GM12878 (cell line): Measurements from ENCODE around the gene C16orf96. TPM values are rescaled to one million over a fixed set of nuclear protein-coding genes. Genes with fewer than 3 reads are reported as not detected.

Experiments used
- ATAC-seq: fragments of 200-7000 bp; cut with Tn5 transposase; 3 replicates; pipeline ENCODE4 v1.9.1; 2020; ENCODE audit warnings: mild to moderate bottlenecking, moderate library complexity
- BruUV-seq: library from RNA; stranded (reverse); fragments of 400-500 nt; replicated peaks from 2 replicates; lab custom pipeline; 2021; lab: Mats Ljungman, UMichigan
- CTCF ChIA-PET: fragments of 300-600 bp; sonication (Branson Sonifier 250); formaldehyde crosslinking; extraction: SDS; loops from one replicate; lab custom pipeline; 2021; ENCODE audit warnings: inconsistent platforms; lab: Yijun Ruan, JAX
- POLR2A ChIA-PET: fragments of 350-600 bp; formaldehyde crosslinking; extraction: SDS; loops from one replicate; lab custom pipeline; 2021; ENCODE audit warnings: inconsistent platforms; lab: Charles Lee
- RAD21 ChIA-PET: fragments of 300-600 bp; sonication (Branson Sonifier 250); formaldehyde crosslinking; loops from one replicate; lab custom pipeline; 2023; ENCODE audit warnings: antibody characterized with exemption; ENCODE audit not compliant: unreplicated experiment; lab: Charles Lee
- SMC1A ChIA-PET: fragments of 300-600 bp; sonication (Branson Sonifier 250); formaldehyde crosslinking; loops from one replicate; lab custom pipeline; 2023; ENCODE audit not compliant: unreplicated experiment, uncharacterized antibody; lab: Charles Lee
- DNase-seq: peaks from one replicate; pipeline ENCODE4 v3.0.0-alpha.2; 2011; ENCODE audit warnings: low read depth, low spot score
- FAIRE-seq: peaks from 3 replicates; lab custom pipeline; 2011; peaks lifted over from hg19 to GRCh38; lab: Jason Lieb, UNC
- H2AFZ ChIP-seq: 2 replicates; pipeline ENCODE4 v1.6.0; 2011; ENCODE audit warnings: low read depth, low read length, control low read depth; ENCODE audit not compliant: control insufficient read depth
- H3K27ac ChIP-seq: 2 replicates; pipeline ENCODE4 v1.5.1; 2011; ENCODE audit warnings: control low read depth; ENCODE audit not compliant: control insufficient read depth, insufficient read depth
- H3K27me3 ChIP-seq, 2 experiments: replicated peaks in 1 of 2; 2 replicates each; pipeline versions ENCODE4 v1.6.0 to v1.6.1; 2011; ENCODE audit warnings: low read length in 1 of 2; ENCODE audit not compliant: control insufficient read depth in 2 of 2, insufficient read depth in 2 of 2
- H3K36me3 ChIP-seq, 2 experiments: 2 replicates each; pipeline ENCODE4 v1.5.1; 2011; ENCODE audit warnings: low read length in 1 of 2; ENCODE audit not compliant: control insufficient read depth in 2 of 2, insufficient read depth in 2 of 2
- H3K4me1 ChIP-seq: 2 replicates; pipeline ENCODE4 v1.6.1; 2011; ENCODE audit warnings: mild to moderate bottlenecking, low read length, moderate library complexity, mixed read lengths; ENCODE audit not compliant: control insufficient read depth, insufficient read depth
- H3K4me2 ChIP-seq: 2 replicates; pipeline ENCODE4 v1.6.0; 2011; ENCODE audit warnings: control low read depth; ENCODE audit not compliant: control insufficient read depth, insufficient read depth
- H3K4me3 ChIP-seq: fragments of 200-600 bp; sonication (generic); 2 replicates; pipeline ENCODE4 v1.5.1; 2016
- H3K79me2 ChIP-seq: 2 replicates; pipeline ENCODE4 v1.6.0; 2011; ENCODE audit warnings: low read length; ENCODE audit not compliant: control insufficient read depth, insufficient read depth
- H3K9ac ChIP-seq: 2 replicates; pipeline ENCODE4 v1.8.0; 2011; ENCODE audit warnings: low read length, control low read depth, mixed read lengths; ENCODE audit not compliant: control insufficient read depth, insufficient read depth
- H3K9me3 ChIP-seq: replicated peaks from 3 replicates; pipeline ENCODE4 v1.5.1; 2011; ENCODE audit warnings: mild to moderate bottlenecking, low read length; ENCODE audit not compliant: control insufficient read depth, insufficient read depth
- H4K20me1 ChIP-seq: 2 replicates; pipeline ENCODE4 v1.6.0; 2011; ENCODE audit not compliant: control insufficient read depth, insufficient read depth
- BCL11A ChIP-seq: IDR thresholded peaks from 2 replicates; pipeline ENCODE4 v1.6.1; 2011; ENCODE audit warnings: low read depth, low read length
- FOXK2 ChIP-seq: fragments of 450-650 bp; IDR thresholded peaks from 2 replicates; pipeline ENCODE4 v1.6.1; 2017; ENCODE audit warnings: mild to moderate bottlenecking, moderate library complexity
- POLR2AphosphoS2 ChIP-seq: IDR thresholded peaks from 2 replicates; pipeline ENCODE4 v1.6.1; 2011; ENCODE audit warnings: low read depth, mild to moderate bottlenecking, low read length, improper control_type of control experiment, moderate library complexity
- SUZ12 ChIP-seq: fragments of 200-600 bp; sonication (generic); IDR thresholded peaks from one replicate; pipeline ENCODE4 v1.6.1; 2018; ENCODE audit warnings: antibody characterized with exemption, mild to moderate bottlenecking; ENCODE audit not compliant: unreplicated experiment
- WGBS: methylation state at CpG from one replicate; pipeline ENCODE4 v1.1.6; 2016; ENCODE audit warnings: low lambda C conversion rate; ENCODE audit not compliant: insufficient replicate concordance, insufficient coverage; ENCODE audit errors: missing lambda C conversion rate; 5-methylcytosine and 5-hydroxymethylcytosine counted together
- in situ Hi-C: fragments of 300-500 bp; cut with MboI; formaldehyde crosslinking; loops from 9 replicates; pipeline ENCODE4 v1.14.3; 2018; ENCODE audit warnings: mixed read lengths
- intact Hi-C: fragments of 100-400 bp; cut with micrococcal nuclease; formaldehyde crosslinking; loops from one replicate; pipeline ENCODE4 v1.14.2; 2022; ENCODE audit not compliant: unreplicated experiment
- polyA plus RNA-seq, 11 experiments: library from polyadenylated mRNA; depleted of rRNA in 4 of 11; unstranded in 6 of 11; stranded (reverse) in 5 of 11; fragments of >200 nt; fragmentation: Nextera tagmentation in 4 of 11; fragmentation: Illumina TruSeq in 1 of 11; extraction: Ambion mirVana in 4 of 11; extraction: Trizol in 1 of 11; gene quantifications; 1 replicate in 1 of 11; 2 replicates in 10 of 11; pipeline versions ENCODE4 v1.2.1 to v1.2.3, GENCODE V29; 2011 to 2016; ENCODE audit warnings: inconsistent platforms in 2 of 11, missing spikeins in 2 of 11, low read depth in 1 of 11
- total RNA-seq, 4 experiments: library from RNA; depleted of rRNA in 3 of 4; stranded (reverse); fragments of >200 nt in 3 of 4; fragmentation: Illumina TruSeq in 1 of 4; extraction: Trizol in 1 of 4; gene quantifications; 2 replicates each; pipeline versions ENCODE4 v1.2.1 to v1.2.3, GENCODE V29; 2013 to 2021
- TF ChIP-seq, protein P1 (sequence below): fragments of 450-650 bp; IDR thresholded peaks from 2 replicates; pipeline ENCODE4 v1.6.1; 2016; ENCODE audit warnings: mild to moderate bottlenecking
- TF ChIP-seq, protein P2 (sequence below): IDR thresholded peaks from 2 replicates; pipeline ENCODE4 v1.6.1; 2011; ENCODE audit warnings: borderline replicate concordance, low read depth, mild to moderate bottlenecking, moderate library complexity, mixed read lengths, low read length; ENCODE audit not compliant: insufficient read depth; ENCODE audit errors: extremely low read length
- TF ChIP-seq, protein P3 (sequence below): fragments of 150-350 bp; IDR thresholded peaks from 2 replicates; pipeline ENCODE4 v1.6.1; 2014; ENCODE audit warnings: mild to moderate bottlenecking, low read depth, low read length

The C16orf96 gene
- total and polyA plus RNA-seq, 10 of the 15 experiments (the other 5 are each of a cell fraction or from before 2014, with no cell fraction given) = 0.01 to 0.08 (median 0.01) TPM; not detected in 7

GRCh38 chr16:4509420-4509819 is 46.7 kb upstream of the C16orf96 start:
- Histone ChIP-seq H3K79me2 (no peaks in the 10 kb centered on the region; the same call in 1 of the 2 replicates), H2AFZ (no peak overlapping the region), H3K4me3 (no peak overlapping the region), H3K27ac (no peak overlapping the region), H3K36me3 (peaks cover 24 to 53% of the 10 kb centered on the region in 2 experiments; a peak in 3 of 4 replicates), H3K9ac (no peak overlapping the region), H4K20me1 (no peaks in the 10 kb centered on the region), H3K4me2 (no peak overlapping the region)
- in situ Hi-C loops = no loop called here
- DNase-seq (no peak), ATAC-seq (no peak)
- RAD21 ChIA-PET = interaction anchor here (0.7 to 1.4 kb wide), 2 partner anchors 39 to 107 kb away, joined by 4 to 7 read pairs; no protein-coding TSS in a partner anchor
- CTCF ChIA-PET = interaction anchor here (1.1 to 6.5 kb wide), 4 partner anchors 8 to 37 kb away, joined by 3 to 90 read pairs (median 4); no protein-coding TSS in a partner anchor
- POLR2A ChIA-PET = no interaction called here
- SMC1A ChIA-PET = interaction anchor here (2.1 kb wide), 1 partner anchor 9 kb away, joined by 6 read pairs; no protein-coding TSS in a partner anchor
- TF ChIP-seq, protein P1, sequence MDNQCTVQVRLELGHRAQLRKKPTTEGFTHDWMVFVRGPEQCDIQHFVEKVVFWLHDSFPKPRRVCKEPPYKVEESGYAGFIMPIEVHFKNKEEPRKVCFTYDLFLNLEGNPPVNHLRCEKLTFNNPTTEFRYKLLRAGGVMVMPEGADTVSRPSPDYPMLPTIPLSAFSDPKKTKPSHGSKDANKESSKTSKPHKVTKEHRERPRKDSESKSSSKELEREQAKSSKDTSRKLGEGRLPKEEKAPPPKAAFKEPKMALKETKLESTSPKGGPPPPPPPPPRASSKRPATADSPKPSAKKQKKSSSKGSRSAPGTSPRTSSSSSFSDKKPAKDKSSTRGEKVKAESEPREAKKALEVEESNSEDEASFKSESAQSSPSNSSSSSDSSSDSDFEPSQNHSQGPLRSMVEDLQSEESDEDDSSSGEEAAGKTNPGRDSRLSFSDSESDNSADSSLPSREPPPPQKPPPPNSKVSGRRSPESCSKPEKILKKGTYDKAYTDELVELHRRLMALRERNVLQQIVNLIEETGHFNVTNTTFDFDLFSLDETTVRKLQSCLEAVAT = no peak
- no peak for TF ChIP-seq FOXK2
- TF ChIP-seq, all 136 proteins: peak for 0
- intact Hi-C loops = no loop called here
- no TSS peak for BruUV-seq
- Histone ChIP-seq H3K27me3 (no peaks in the 10 kb centered on the region), H3K9me3 (no peaks in the 10 kb centered on the region), H3K4me1 (peaks cover 30% of the 10 kb centered on the region)
- WGBS = 95% methylated on average over 8 of the region's 8 CpGs
- FAIRE-seq = no peak

GRCh38 chr16:4510131-4510530 is 46.0 kb upstream of the C16orf96 start:
- in situ Hi-C loops = loop anchor here (10.0 kb wide), 1 partner anchor 445 kb away; the partner anchor contains the start of gene SEC14L5
- H3K4me3 ChIP-seq = no peak overlapping the region

More at GRCh38 chr16:4510131-4510530, 46.0 kb upstream of the C16orf96 start:
- ATAC-seq (no peak), FAIRE-seq (no peak), DNase-seq (no peak)
- Histone ChIP-seq H2AFZ (no peak overlapping the region), H3K9ac (no peak overlapping the region), H3K4me1 (peaks cover 32% of the 10 kb centered on the region), H3K36me3 (peaks cover 24 to 53% of the 10 kb centered on the region in 2 experiments; a peak in 3 of 4 replicates), H4K20me1 (no peaks in the 10 kb centered on the region), H3K27ac (no peak overlapping the region), H3K4me2 (no peak overlapping the region), H3K27me3 (no peaks in the 10 kb centered on the region), H3K79me2 (no peaks in the 10 kb centered on the region; the same call in 1 of the 2 replicates), H3K9me3 (no peaks in the 10 kb centered on the region)
- intact Hi-C loops = loop anchor here (10.0 kb wide), 2 partner anchors 105 to 445 kb away; partner anchors contain the start of genes SEC14L5 and UBALD1
- RAD21 ChIA-PET = no interaction called here
- no TSS peak for BruUV-seq
- TF ChIP-seq BCL11A (no peak), POLR2AphosphoS2 (no peak), SUZ12 (no peak)
- TF ChIP-seq, protein P2, sequence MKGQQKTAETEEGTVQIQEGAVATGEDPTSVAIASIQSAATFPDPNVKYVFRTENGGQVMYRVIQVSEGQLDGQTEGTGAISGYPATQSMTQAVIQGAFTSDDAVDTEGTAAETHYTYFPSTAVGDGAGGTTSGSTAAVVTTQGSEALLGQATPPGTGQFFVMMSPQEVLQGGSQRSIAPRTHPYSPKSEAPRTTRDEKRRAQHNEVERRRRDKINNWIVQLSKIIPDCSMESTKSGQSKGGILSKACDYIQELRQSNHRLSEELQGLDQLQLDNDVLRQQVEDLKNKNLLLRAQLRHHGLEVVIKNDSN = no peak
- TF ChIP-seq, protein P3, sequence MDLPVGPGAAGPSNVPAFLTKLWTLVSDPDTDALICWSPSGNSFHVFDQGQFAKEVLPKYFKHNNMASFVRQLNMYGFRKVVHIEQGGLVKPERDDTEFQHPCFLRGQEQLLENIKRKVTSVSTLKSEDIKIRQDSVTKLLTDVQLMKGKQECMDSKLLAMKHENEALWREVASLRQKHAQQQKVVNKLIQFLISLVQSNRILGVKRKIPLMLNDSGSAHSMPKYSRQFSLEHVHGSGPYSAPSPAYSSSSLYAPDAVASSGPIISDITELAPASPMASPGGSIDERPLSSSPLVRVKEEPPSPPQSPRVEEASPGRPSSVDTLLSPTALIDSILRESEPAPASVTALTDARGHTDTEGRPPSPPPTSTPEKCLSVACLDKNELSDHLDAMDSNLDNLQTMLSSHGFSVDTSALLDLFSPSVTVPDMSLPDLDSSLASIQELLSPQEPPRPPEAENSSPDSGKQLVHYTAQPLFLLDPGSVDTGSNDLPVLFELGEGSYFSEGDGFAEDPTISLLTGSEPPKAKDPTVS = no peak
- WGBS = over 99% methylated on average over 5 of the region's 5 CpGs
- POLR2A ChIA-PET = no interaction called here
- SMC1A ChIA-PET = interaction anchor here (0.7 to 2.1 kb wide), 2 partner anchors 9 to 53 kb away, joined by 3 to 6 read pairs; no protein-coding TSS in a partner anchor
- CTCF ChIA-PET = interaction anchor here (1.1 to 6.5 kb wide), 3 partner anchors 9 to 36 kb away, joined by 4 to 90 read pairs (median 5); no protein-coding TSS in a partner anchor
